MM.1S (cell line): ENCODE measurements around the gene OR4D9.
"Not testable (repeated sequence)": the region's sequence is repeated elsewhere in the genome, so short reads cannot be mapped to it uniquely, and the experiment has no call there.

Experiments used
- DNase-seq: peaks from one replicate; pipeline ENCODE4 v3.0.0-alpha.2; 2015
- H2AFZ ChIP-seq: fragments of 300-600 bp; sonication (generic); 2 replicates; pipeline ENCODE4 v1.6.0; 2016; ENCODE audit warnings: antibody characterized with exemption, low read length
- H3F3A ChIP-seq: fragments of 300-600 bp; sonication (generic); 2 replicates; pipeline ENCODE4 v1.6.1; 2016; ENCODE audit warnings: mild to moderate bottlenecking, antibody characterized with exemption, low read length, moderate library complexity, mixed read lengths; ENCODE audit not compliant: insufficient read depth
- H3K27ac ChIP-seq: fragments of 300-600 bp; sonication (generic); 2 replicates; pipeline ENCODE4 v1.5.1; 2016; ENCODE audit warnings: mild to moderate bottlenecking, low read length
- H3K27me3 ChIP-seq: fragments of 300-600 bp; sonication (generic); replicated peaks from 2 replicates; pipeline ENCODE4 v1.6.0; 2016; ENCODE audit warnings: low read length; ENCODE audit not compliant: insufficient read depth
- H3K36me3 ChIP-seq: fragments of 300-600 bp; sonication (generic); replicated peaks from 2 replicates; pipeline ENCODE4 v1.6.1; 2016; ENCODE audit warnings: mild to moderate bottlenecking, low read length, mixed read lengths; ENCODE audit not compliant: insufficient read depth
- H3K4me1 ChIP-seq: fragments of 300-600 bp; sonication (generic); 2 replicates; pipeline ENCODE4 v1.6.1; 2016; ENCODE audit warnings: low read length, mixed read lengths
- H3K4me2 ChIP-seq: fragments of 300-600 bp; sonication (generic); 2 replicates; pipeline ENCODE4 v1.6.0; 2016; ENCODE audit warnings: low read depth, low read length
- H3K4me3 ChIP-seq: fragments of 300-600 bp; sonication (generic); 2 replicates; pipeline ENCODE4 v1.5.1; 2016; ENCODE audit warnings: low read length, mixed read lengths
- H3K79me2 ChIP-seq: fragments of 300-600 bp; sonication (generic); 2 replicates; pipeline ENCODE4 v1.6.1; 2016; ENCODE audit warnings: mixed run types, low read length, mixed read lengths
- H3K9ac ChIP-seq: fragments of 300-600 bp; sonication (generic); 2 replicates; pipeline ENCODE4 v1.6.1; 2016; ENCODE audit warnings: low read length, mixed read lengths
- H3K9me2 ChIP-seq: fragments of 300-600 bp; sonication (generic); replicated peaks from 2 replicates; pipeline ENCODE4 v1.6.1; 2016; ENCODE audit warnings: mild to moderate bottlenecking, low read length, mixed read lengths; ENCODE audit not compliant: insufficient read depth
- H3K9me3 ChIP-seq: fragments of 300-600 bp; sonication (generic); replicated peaks from 2 replicates; pipeline ENCODE4 v1.6.1; 2016; ENCODE audit warnings: mild to moderate bottlenecking, low read length, mixed read lengths; ENCODE audit not compliant: insufficient read depth
- H4K20me1 ChIP-seq: fragments of 300-600 bp; sonication (generic); 2 replicates; pipeline ENCODE4 v1.6.1; 2016; ENCODE audit warnings: mild to moderate bottlenecking, low read length, moderate library complexity, mixed read lengths; ENCODE audit not compliant: insufficient read depth
- CTCF ChIP-seq: fragments of 300-600 bp; sonication (generic); IDR thresholded peaks from 2 replicates; pipeline ENCODE4 v1.5.1; 2016; ENCODE audit warnings: antibody characterized with exemption, low read length, mixed read lengths
- EZH2 ChIP-seq: fragments of 300-600 bp; sonication (generic); optimal IDR thresholded peaks from 2 replicates; pipeline ENCODE3; 2017; ENCODE audit warnings: low read depth, mild to moderate bottlenecking, antibody characterized with exemption, low read length, mixed read lengths
- EZH2phosphoT487 ChIP-seq: fragments of 300-600 bp; sonication (generic); IDR thresholded peaks from 2 replicates; pipeline ENCODE4 v1.6.1; 2018; ENCODE audit warnings: antibody characterized with exemption, low read length

Gene OR4D9

GRCh38 chr11:59534676-59535075, 23.3 kb downstream of the OR4D9 start:
- no peak overlapping the region for H3K9ac ChIP-seq
- no peaks in the 10 kb centered on the region for H3K79me2 ChIP-seq
- H3K27me3 ChIP-seq: no peaks in the 10 kb centered on the region
- no peak overlapping the region for H2AFZ ChIP-seq
- TF ChIP-seq EZH2phosphoT487 (no peak), CTCF (no peak), EZH2 (no peak)
- no peak overlapping the region for H3K27ac ChIP-seq
- H3K9me3 ChIP-seq: no peaks in the 10 kb centered on the region
- H3K9me2 ChIP-seq: no peaks in the 10 kb centered on the region
- no peak for DNase-seq
- 0 out of 2 replicates have a peak, but pooled peaks cover 3% of the 10 kb centered on the region for H3K4me1 ChIP-seq
- H3F3A ChIP-seq: no peaks in the 10 kb centered on the region
- no peak overlapping the region for H3K4me3 ChIP-seq
- no peaks in the 10 kb centered on the region for H4K20me1 ChIP-seq
- no peak overlapping the region for H3K4me2 ChIP-seq
- no peaks in the 10 kb centered on the region for H3K36me3 ChIP-seq

- no peaks in the 10 kb centered on the region for H3K36me3 ChIP-seq
- H3K4me2 ChIP-seq: no peak overlapping the region
- H3K9ac ChIP-seq: no peak overlapping the region
- H3K4me3 ChIP-seq: no peak overlapping the region
- H4K20me1 ChIP-seq: no peaks in the 10 kb centered on the region
- 0 out of 2 replicates have a peak, but pooled peaks cover 3% of the 10 kb centered on the region for H3K4me1 ChIP-seq
- H3K27ac ChIP-seq: no peak overlapping the region
- TF ChIP-seq EZH2: no peak
- no peak for TF ChIP-seq CTCF
- no peak for TF ChIP-seq EZH2phosphoT487
- H3K9me3 ChIP-seq: no peaks in the 10 kb centered on the region
- H3K27me3 ChIP-seq: no peaks in the 10 kb centered on the region
- no peaks in the 10 kb centered on the region for H3K9me2 ChIP-seq
- no peaks in the 10 kb centered on the region for H3K79me2 ChIP-seq
- no peaks in the 10 kb centered on the region for H3F3A ChIP-seq
- DNase-seq: no peak
- H2AFZ ChIP-seq: no peak overlapping the region
These were observed 30.9 kb downstream of the OR4D9 start for GRCh38 chr11:59542142-59542810.

- not testable (repeated sequence) for H3K4me1 ChIP-seq, H3K4me3 ChIP-seq, H4K20me1 ChIP-seq, H3K9me3 ChIP-seq, H3K4me2 ChIP-seq, H3K79me2 ChIP-seq, H3K36me3 ChIP-seq, H3K27me3 ChIP-seq, DNase-seq, H3K9me2 ChIP-seq, H2AFZ ChIP-seq, H3F3A ChIP-seq, H3K9ac ChIP-seq, H3K27ac ChIP-seq
These were observed 32.4 kb downstream of the OR4D9 start for GRCh38 chr11:59543713-59544112.

- no peaks in the 10 kb centered on the region for H3K79me2 ChIP-seq
- H3K9ac ChIP-seq: no peak overlapping the region
- TF ChIP-seq CTCF: no peak
- TF ChIP-seq EZH2: no peak
- no peak for TF ChIP-seq EZH2phosphoT487
- no peak overlapping the region for H3K27ac ChIP-seq
- no peak for DNase-seq
- no peak overlapping the region for H3K4me2 ChIP-seq
- peaks cover 9% of the 10 kb centered on the region for H3K4me1 ChIP-seq
- no peaks in the 10 kb centered on the region for H4K20me1 ChIP-seq
- H2AFZ ChIP-seq: no peak overlapping the region
- no peak overlapping the region for H3K4me3 ChIP-seq
- H3K9me2 ChIP-seq: no peaks in the 10 kb centered on the region
- no peaks in the 10 kb centered on the region for H3K27me3 ChIP-seq
- no peaks in the 10 kb centered on the region for H3K36me3 ChIP-seq
- no peaks in the 10 kb centered on the region for H3K9me3 ChIP-seq
- peaks cover 10% of the 10 kb centered on the region; the same call in 1 of the 2 replicates for H3F3A ChIP-seq
These were observed 33.5 kb downstream of the OR4D9 start for GRCh38 chr11:59544869-59545178.
